ENCODE measurements around the gene PKHD1.
"Not testable (repeated sequence)": the region's sequence is repeated elsewhere in the genome, so short reads cannot be mapped to it uniquely, and the experiment has no call there.

PKHD1 gene

GRCh38 chr6:51995214-51995755 lies 92.1 kb downstream of the PKHD1 start:
- DNase-seq (ENCODE audit: low read depth in 2 of 2): no peak

DNA sequence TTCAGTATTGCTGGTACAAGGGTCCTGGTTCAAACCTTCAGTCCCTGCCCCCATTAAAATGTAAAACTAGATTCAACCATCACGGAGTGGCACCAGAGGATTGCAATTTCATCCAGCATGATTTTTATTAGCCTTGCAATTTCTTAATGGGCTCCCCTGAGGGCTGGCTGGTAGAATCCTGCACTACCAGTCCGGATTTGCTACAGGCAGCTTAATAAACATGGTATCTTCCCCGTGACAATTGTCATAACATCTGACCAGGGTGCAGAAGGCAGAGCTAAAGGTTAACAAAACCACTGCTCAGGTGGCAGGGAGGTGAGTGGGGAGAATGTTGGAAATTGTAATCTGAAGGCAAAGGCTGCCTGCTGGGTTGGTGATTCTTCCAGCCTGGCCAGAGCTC lies 94.5 kb downstream of the PKHD1 start:
- DNase-seq (ENCODE audit: low read depth in 2 of 2): no peak

DNA sequence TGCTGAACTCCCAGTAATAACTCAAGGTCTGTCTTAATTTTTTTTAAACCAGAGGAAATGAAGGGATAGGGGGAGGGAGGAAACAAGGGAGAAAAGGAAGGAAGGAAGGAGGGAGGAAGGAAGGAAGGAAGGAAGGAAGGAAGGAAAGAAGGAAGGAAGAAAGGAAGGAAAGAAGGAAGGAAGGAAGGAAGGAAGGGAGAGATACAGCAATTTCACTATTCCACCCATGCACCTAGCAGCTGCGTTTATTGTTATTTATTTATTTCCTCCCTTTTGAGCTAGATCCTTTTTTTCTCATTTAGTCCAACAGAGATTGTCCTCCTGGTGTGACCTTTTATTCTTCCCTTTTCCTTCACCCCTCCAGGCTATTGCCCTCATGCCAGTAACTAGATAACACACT lies 97.6 kb downstream of the PKHD1 start:
- no peak for DNase-seq (ENCODE audit: low read depth in 2 of 2)

- no peak for DNase-seq (ENCODE audit: low read depth in 2 of 2)
These were observed 100.5 kb downstream of the PKHD1 start for GRCh38 chr6:51986864-51987263.

- DNase-seq (ENCODE audit: low read depth in 2 of 2): no peak
These were observed 103.8 kb downstream of the PKHD1 start for GRCh38 chr6:51983564-51983963.

DNA sequence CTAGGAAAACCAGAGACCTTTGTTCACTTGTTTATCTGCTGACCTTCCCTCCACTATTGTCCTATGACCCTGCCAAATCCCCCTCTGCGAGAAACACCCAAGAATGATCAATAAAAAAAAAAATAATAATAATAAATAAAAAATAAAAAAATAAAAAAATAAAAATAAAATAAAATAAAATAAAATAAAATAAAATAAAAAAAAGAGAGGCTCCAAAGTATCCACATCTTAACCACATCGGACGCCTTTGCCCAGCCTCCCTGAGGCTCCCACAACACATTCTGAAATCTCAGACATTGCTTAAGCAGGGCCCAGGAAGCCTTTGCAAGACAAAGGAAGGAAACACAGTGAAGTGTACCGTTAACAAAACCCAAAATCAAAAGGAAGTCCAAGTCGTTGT lies 104.7 kb downstream of the PKHD1 start:
- not testable (repeated sequence) for DNase-seq (ENCODE audit: low read depth in 2 of 2)

DNA sequence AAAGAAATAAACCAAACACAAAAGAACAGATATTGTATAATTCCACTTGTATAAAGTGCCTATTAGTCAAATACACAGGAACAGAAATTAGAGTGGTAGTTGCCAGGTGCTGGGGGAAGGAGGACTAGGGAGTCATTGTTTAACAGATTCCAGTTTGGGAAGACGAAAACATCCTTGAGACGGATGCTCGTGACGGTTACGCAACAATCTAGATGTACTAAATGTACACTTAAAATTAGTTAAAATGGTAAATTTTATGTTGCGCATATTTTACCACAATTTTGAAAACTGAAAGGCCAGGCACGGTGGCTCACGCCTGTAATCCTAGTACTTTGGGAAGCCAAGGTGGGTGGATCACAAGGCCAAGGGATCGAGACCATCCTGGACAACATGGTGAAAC lies 111.0 kb downstream of the PKHD1 start:
- no peak for DNase-seq (ENCODE audit: low read depth in 2 of 2)

DNA sequence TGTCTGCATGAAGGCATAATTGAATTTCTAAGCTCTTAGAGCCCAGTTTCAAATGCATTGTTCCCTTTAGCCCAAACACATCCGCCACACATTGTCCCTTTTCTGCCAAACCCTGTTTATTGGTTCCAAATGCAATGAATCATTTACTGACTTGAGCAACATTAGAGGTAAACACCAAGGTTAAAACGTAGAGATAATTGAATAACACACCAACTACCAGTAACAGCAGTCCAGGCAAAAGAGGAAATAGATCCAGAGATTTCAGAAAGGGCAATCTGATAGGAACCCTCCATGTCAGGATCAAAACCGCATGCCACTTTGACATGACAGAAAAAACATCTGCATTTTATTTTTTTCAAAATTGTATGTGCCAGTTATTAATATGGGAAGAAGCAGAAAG lies 114.8 kb downstream of the PKHD1 start:
- no peak for DNase-seq (ENCODE audit: low read depth in 2 of 2)

GRCh38 chr6:51968265-51968664 lies 119.1 kb downstream of the PKHD1 start:
- no peak for DNase-seq (ENCODE audit: low read depth in 2 of 2)

- DNase-seq (ENCODE audit: low read depth in 2 of 2): no peak
These were observed 122.1 kb downstream of the PKHD1 start for GRCh38 chr6:51965222-51965801.

DNA sequence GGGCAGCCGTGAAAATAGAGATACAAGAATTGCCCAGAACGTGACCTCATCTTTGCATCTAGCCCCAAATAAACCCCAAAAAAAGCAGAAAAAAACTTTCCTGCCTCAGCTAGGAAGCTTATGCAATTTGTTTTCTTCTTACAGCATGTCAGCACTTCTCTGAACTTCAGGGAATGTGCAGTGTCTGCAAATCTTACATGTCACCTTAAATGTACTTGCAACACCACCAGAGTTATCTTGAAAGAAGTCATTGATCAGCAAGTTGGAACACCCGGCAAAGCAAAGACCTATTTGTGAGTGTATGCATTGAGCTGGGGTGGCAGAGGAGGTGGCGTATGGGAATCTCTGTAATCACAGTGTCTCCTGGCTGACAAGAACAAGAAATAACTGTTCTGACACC lies 123.4 kb downstream of the PKHD1 start:
- no peak for DNase-seq (ENCODE audit: low read depth in 2 of 2)

- DNase-seq (ENCODE audit: low read depth in 2 of 2): no peak
These were observed 125.1 kb downstream of the PKHD1 start for GRCh38 chr6:51962354-51962753.

DNA sequence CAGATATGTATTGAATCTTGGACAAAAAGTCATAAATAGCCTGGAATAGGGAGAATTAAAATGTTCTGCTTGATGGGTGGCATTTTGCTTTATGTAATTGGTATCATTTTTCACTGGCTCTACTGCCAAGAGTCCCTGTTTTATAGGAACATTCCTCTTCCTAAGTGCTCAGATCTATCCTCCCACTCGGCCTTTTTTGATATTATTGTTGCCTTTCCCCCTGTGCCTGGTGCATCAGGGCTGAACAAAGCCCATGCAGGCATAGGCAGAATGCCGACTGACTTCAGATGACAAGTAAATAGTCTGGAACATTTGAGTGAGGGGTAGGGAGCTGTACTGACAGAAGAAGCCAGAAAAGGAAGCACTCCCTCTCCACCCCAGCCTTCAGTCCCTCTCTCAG lies 127.0 kb downstream of the PKHD1 start:
- DNase-seq (ENCODE audit: low read depth in 2 of 2): no peak

DNA sequence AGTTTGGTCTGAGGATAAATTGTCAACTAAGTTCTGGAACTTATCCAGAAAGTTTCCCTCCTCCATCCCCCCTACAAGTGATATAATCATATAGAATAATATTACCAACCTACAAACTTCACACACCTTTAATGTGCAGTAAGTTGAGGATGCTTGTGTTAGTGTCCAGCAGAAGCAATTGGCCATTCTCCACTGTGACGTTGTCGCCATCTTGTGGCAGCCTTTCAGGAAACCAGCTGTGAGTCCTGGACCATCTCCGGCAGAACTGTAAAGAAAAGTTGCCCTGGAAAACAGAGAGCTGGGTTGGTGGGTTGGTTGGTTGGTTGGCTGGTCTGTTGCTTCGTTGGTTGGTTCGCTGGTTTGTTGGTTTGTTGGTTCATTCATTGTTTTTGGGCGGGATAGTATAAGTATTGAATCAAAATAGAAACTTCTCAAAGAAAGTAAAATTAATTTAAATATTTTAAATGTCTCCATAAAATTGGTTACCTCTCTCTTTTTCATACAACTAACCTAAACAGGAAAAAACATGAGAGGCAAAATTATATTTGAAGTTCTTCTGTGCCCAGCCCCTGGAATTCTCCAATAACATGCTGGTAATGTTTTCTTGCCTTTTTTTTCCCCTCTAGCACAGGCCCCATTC lies 127.5 kb downstream of the PKHD1 start:
- DNase-seq (ENCODE audit: low read depth in 2 of 2): no peak

GRCh38 chr6:51954681-51955080 lies 132.7 kb downstream of the PKHD1 start:
- DNase-seq (ENCODE audit: low read depth in 2 of 2): no peak

- no peak for DNase-seq (ENCODE audit: low read depth in 2 of 2)
These were observed 134.2 kb downstream of the PKHD1 start for GRCh38 chr6:51953246-51953645.

- no peak for DNase-seq (ENCODE audit: low read depth in 2 of 2)
These were observed 135.5 kb downstream of the PKHD1 start for GRCh38 chr6:51951924-51952323.

- DNase-seq (ENCODE audit: low read depth in 2 of 2): no peak
These were observed 137.9 kb downstream of the PKHD1 start for GRCh38 chr6:51949526-51949925.

DNA sequence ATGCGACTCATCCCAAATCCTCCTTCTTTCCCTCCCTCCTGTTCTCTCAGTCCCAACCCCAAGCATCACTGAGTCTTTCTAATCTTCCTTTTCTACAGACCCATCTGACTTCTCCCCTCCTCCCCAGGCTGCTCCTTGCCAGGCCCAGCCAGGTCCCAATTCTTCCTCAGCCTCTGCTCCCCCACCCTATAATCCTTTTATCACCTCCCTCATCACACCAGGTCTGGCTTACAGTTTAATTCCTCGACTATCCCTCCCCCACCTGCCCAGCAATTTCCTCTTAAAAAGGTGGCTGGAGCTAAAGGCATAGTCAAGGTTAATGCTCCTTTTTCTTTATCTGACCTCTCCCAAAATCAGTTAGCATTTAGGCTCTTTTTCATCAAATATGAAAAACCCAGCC lies 147.7 kb downstream of the PKHD1 start:
- DNase-seq (ENCODE audit: low read depth in 2 of 2): not testable (repeated sequence)

DNA sequence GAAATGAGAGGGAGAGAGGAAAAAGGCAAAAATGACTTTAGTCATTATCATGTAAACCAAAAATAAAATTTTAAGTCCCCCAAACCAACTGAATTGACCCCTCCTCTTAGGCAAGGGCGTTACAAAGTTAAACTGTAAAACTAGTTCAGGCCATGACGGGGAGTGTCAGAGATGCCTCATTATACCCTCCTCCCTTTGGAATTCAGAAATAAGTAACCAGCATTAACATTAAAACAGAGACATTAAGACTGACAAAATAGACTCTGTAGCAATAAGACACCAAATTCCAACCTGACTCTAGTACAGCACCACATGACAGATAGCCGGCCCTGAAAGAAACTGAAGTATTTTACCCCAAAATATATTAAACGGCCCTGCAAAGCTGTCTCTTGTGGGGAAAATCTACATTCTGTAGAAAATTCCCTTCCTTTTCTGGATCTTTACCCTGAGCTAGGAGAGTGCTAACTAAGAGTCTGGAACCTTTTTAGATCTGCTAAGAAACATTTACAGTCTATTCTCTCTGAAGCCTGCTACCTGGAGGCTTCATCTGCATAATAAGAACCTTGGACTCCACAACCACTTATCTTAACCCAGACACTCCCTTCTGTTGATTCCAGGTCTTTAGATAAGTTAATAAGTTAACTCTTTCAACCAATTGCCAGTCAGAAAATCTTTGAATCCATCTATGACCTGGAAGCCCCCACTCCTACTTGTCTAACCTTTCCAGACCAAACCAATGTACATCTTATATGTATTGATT lies 150.7 kb downstream of the PKHD1 start:
- DNase-seq (ENCODE audit: low read depth in 2 of 2): no peak

DNA sequence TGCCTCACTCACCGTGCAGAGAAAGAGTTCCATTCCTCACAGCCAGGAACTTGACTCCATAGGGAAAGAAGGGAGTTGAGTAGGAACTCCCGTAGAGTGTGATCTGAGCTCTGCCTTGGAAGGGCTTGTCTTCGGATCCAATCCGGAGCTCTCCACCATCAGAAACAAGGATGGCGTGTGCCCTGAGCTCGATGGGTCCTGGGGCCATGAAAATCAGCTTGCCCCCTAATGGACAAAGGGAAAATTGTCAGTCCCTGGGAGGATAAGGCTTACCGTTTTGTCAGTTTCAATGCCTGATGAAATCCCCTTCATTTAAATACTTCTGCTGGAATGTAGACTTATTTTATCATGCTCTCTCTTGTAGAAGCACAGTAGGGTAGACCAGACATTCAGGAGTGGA lies 153.3 kb downstream of the PKHD1 start:
- no peak for DNase-seq (ENCODE audit: low read depth in 2 of 2)

DNA sequence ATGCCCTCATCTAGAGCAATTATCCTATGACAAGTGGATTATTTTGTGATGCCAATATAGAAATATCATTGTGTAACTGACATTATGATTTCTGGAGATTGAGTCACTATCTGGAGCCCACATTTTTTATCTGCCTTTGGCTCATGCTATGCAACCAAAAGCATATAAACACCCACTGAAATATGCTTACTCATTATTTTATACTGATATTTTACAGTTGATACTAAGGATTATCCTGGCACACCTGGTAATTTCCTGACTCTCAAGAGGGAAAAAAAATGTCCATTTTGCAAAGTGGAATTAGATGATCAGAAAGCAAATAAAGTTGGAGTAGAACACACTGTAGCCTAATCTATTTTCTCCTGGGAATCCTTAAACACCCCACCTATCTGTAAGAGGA lies 154.5 kb downstream of the PKHD1 start:
- DNase-seq (ENCODE audit: low read depth in 2 of 2): no peak

DNA sequence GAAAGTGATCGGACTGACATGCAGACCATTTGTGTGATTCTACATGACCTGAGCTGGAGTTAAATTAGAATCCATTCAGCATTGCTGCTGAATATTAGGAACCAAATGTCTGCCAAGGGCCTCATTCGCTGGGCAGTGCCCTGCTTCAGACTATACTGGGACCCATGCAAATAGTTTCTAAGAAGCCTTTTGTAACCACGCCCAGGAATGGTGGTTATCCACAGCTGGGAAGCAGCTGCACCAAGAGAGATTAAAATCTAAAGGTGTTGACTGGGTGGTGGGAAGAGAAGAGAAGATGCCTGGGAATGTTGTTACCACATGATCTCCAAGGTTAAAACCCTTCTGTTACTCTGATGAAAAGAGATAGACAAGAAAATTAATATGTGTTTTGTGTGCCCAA lies 156.8 kb downstream of the PKHD1 start:
- no peak for DNase-seq (ENCODE audit: low read depth in 2 of 2)

Data from activated CD8-positive, alpha-beta memory T cell treated with anti-CD3 and anti-CD28 coated beads for 4 hours (primary cell).